Liver (tissue), 9 donors: Measurements from ENCODE around the gene CSNK1G3. TPM values are rescaled to one million over a fixed set of nuclear protein-coding genes. Genes with fewer than 3 reads are reported as not detected.
A peak's percentile ranks its signal among the peaks of the same experiment; 100 is the strongest.
"Not testable (repeated sequence)": the region's sequence is repeated elsewhere in the genome, so short reads cannot be mapped to it uniquely, and the experiment has no call there.

Experiments
- DNase-seq: peaks from one replicate; pipeline ENCODE4 v3.0.0-alpha.2; 2017; ENCODE audit warnings: low spot score
- H3K27ac ChIP-seq, 2 donors: one replicate each; pipeline ENCODE4 v1.7.0; 2013; ENCODE audit warnings: inconsistent platforms in 2 of 2, low read length in 2 of 2, control low read depth in 1 of 2, low read depth in 1 of 2, mild to moderate bottlenecking in 1 of 2
- H3K27me3 ChIP-seq, 4 donors: one replicate each; pipeline versions ENCODE4 v1.6.1 to v1.7.0; 2013; ENCODE audit warnings: low read length in 3 of 4, inconsistent platforms in 1 of 4, mild to moderate bottlenecking in 1 of 4, moderate library complexity in 1 of 4; ENCODE audit not compliant: control insufficient read depth in 4 of 4, insufficient read depth in 4 of 4
- H3K36me3 ChIP-seq, 4 donors: one replicate each; pipeline versions ENCODE4 v1.6.1 to v1.7.0; 2013; ENCODE audit warnings: low read length in 3 of 4, mild to moderate bottlenecking in 3 of 4, low read depth in 1 of 4, moderate library complexity in 1 of 4; ENCODE audit not compliant: control insufficient read depth in 4 of 4, insufficient read depth in 3 of 4
- H3K4me1 ChIP-seq, 4 donors: one replicate each; pipeline versions ENCODE4 v1.6.1 to v1.7.0; 2013; ENCODE audit warnings: low read length in 3 of 4, mild to moderate bottlenecking in 3 of 4, moderate library complexity in 1 of 4; ENCODE audit not compliant: control insufficient read depth in 4 of 4, insufficient read depth in 4 of 4
- H3K4me3 ChIP-seq, 3 donors: one replicate each; pipeline versions ENCODE4 v1.6.1 to v1.7.0; 2013; ENCODE audit warnings: low read length in 3 of 3, control low read depth in 1 of 3, low read depth in 1 of 3, mild to moderate bottlenecking in 1 of 3
- H3K9ac ChIP-seq, 2 donors: one replicate each; pipeline ENCODE4 v1.7.0; 2013; ENCODE audit warnings: low read length in 2 of 2, mild to moderate bottlenecking in 2 of 2, moderate library complexity in 2 of 2, control low read depth in 1 of 2, low read depth in 1 of 2
- H3K9me3 ChIP-seq, 4 donors: one replicate each; pipeline versions ENCODE4 v1.6.1 to v1.7.0; 2013; ENCODE audit warnings: low read length in 3 of 4; ENCODE audit not compliant: control insufficient read depth in 4 of 4
- CTCF ChIP-seq: fragments of 150-350 bp; IDR thresholded peaks from 2 replicates; pipeline ENCODE4 v1.5.1; 2017; ENCODE audit warnings: improper control_type of control experiment, low read depth, low read length; ENCODE audit not compliant: missing input control
- EGR1 ChIP-seq, 2 donors: IDR thresholded peaks; 2 replicates each; pipeline ENCODE4 v1.6.1; 2016 to 2018; ENCODE audit warnings: antibody characterized with exemption in 2 of 2, low read depth in 2 of 2
- FOXA2 ChIP-seq: IDR thresholded peaks from 2 replicates; pipeline ENCODE4 v1.6.1; 2016; ENCODE audit warnings: antibody characterized with exemption
- HNF4G ChIP-seq: IDR thresholded peaks from 2 replicates; pipeline ENCODE4 v1.6.1; 2016; ENCODE audit warnings: antibody characterized with exemption
- JUND ChIP-seq, 2 donors: IDR thresholded peaks; 2 replicates each; pipeline ENCODE4 v1.6.1; 2016; ENCODE audit warnings: antibody characterized with exemption in 2 of 2
- MAX ChIP-seq: IDR thresholded peaks from 2 replicates; pipeline ENCODE4 v1.6.1; 2016; ENCODE audit warnings: antibody characterized with exemption
- NR2F2 ChIP-seq: IDR thresholded peaks from 2 replicates; pipeline ENCODE4 v1.6.1; 2016; ENCODE audit warnings: antibody characterized with exemption
- RXRA ChIP-seq, 2 donors: IDR thresholded peaks; 2 replicates each; pipeline ENCODE4 v1.6.1; 2017 to 2018; ENCODE audit warnings: antibody characterized with exemption in 2 of 2, mild to moderate bottlenecking in 1 of 2
- SP1 ChIP-seq: IDR thresholded peaks from 2 replicates; pipeline ENCODE4 v1.6.1; 2018; ENCODE audit warnings: antibody characterized with exemption, mild to moderate bottlenecking
- TAF1 ChIP-seq: conservative IDR thresholded peaks from 2 replicates; pipeline ENCODE4 v1.6.1; 2016; ENCODE audit warnings: antibody characterized with exemption, mild to moderate bottlenecking
- YY1 ChIP-seq: IDR thresholded peaks from 2 replicates; pipeline ENCODE4 v1.6.1; 2016; ENCODE audit warnings: antibody characterized with exemption, mild to moderate bottlenecking
- ZBTB33 ChIP-seq: IDR thresholded peaks from 2 replicates; pipeline ENCODE4 v1.6.1; 2016; ENCODE audit warnings: antibody characterized with exemption
- WGBS: extraction: QIAGEN DNeasy Blood & Tissue Kit; methylation state at CpG from one replicate; pipeline ENCODE4 v1.1.7; 2013; 5-methylcytosine and 5-hydroxymethylcytosine counted together
- polyA plus RNA-seq, 2 donors: library from polyadenylated mRNA; stranded (reverse) in 1 of 2; unstranded in 1 of 2; fragments of 200-250 nt in 1 of 2; fragments of >200 nt in 1 of 2; fragmentation: Nextera tagmentation in 1 of 2; extraction: Ambion mirVana in 1 of 2; gene quantifications; one replicate each; pipeline versions ENCODE4 v1.2.1 to v1.2.3, GENCODE V29; 2013 to 2015
- total RNA-seq, 2 donors: library from RNA; depleted of rRNA; stranded (reverse); fragments of >200 nt; gene quantifications; one replicate each; pipeline ENCODE4 v1.2.3, GENCODE V29; 2014
- donor health status: healthy.
- donor health status: healthy.
- donor health status: healthy.
- donor health status: healthy.
- donor health status: healthy.

Gene CSNK1G3
- total and polyA plus RNA-seq, 4 donors = 6.8 to 28.9 (median 15.4) TPM

GRCh38 chr5:123486951-123487655 lies 24.9 kb upstream of the CSNK1G3 start:
- H3K4me1 ChIP-seq = peaks cover 0 to 24% (median 17%) of the 10 kb centered on the region in 4 donors
- 32% methylated on average over 7 of the region's 7 CpGs for WGBS
- DNase-seq = no peak
- peak overlapping the region in 1 of 2 donors; percentile 51 for H3K9ac ChIP-seq
- no peaks in the 10 kb centered on the region for H3K9me3 ChIP-seq
- H3K36me3 ChIP-seq = no peaks in the 10 kb centered on the region
- H3K27me3 ChIP-seq = no peaks in the 10 kb centered on the region
- H3K4me3 ChIP-seq = no peak overlapping the region
- peak overlapping the region; percentile 55 to 56 for H3K27ac ChIP-seq
- TF ChIP-seq RXRA (IDR thresholded peaks at IDR 0.05) = peak in 1 of 2 donors; percentile 30
- TF ChIP-seq FOXA2 = no peak
- peak; percentile 37 to 39 for TF ChIP-seq EGR1 (IDR thresholded peaks at IDR 0.05; ENCODE audit: low read depth in 2 of 2)

- no peaks in the 10 kb centered on the region for H3K9me3 ChIP-seq
- H3K4me3 ChIP-seq = no peak overlapping the region
- H3K36me3 ChIP-seq = no peaks in the 10 kb centered on the region
- H3K27me3 ChIP-seq = no peaks in the 10 kb centered on the region
- H3K9ac ChIP-seq = no peak overlapping the region
- H3K4me1 ChIP-seq = peaks cover 0 to 6% (median 1%) of the 10 kb centered on the region in 4 donors
- DNase-seq = no peak
- H3K27ac ChIP-seq = no peak overlapping the region
- 87% methylated on average over 5 of the region's 5 CpGs for WGBS
- TF ChIP-seq HNF4G = no peak
- no peak for TF ChIP-seq ZBTB33
- no peak for TF ChIP-seq FOXA2
- no peak for TF ChIP-seq JUND (IDR thresholded peaks at IDR 0.05)
- no peak for TF ChIP-seq YY1
- no peak for TF ChIP-seq MAX
- no peak for TF ChIP-seq TAF1
- TF ChIP-seq SP1 = no peak
- TF ChIP-seq EGR1 (IDR thresholded peaks at IDR 0.05; ENCODE audit: low read depth in 2 of 2) = no peak
- no peak for TF ChIP-seq NR2F2
Observed at GRCh38 chr5:123490974-123491373, 21.0 kb upstream of the CSNK1G3 start.

GRCh38 chr5:123495211-123495610 lies 16.8 kb upstream of the CSNK1G3 start:
- 97% methylated on average over 2 of the region's 2 CpGs for WGBS
- not testable (repeated sequence) for H3K4me1 ChIP-seq, H3K9me3 ChIP-seq, H3K4me3 ChIP-seq, DNase-seq, H3K27me3 ChIP-seq, H3K9ac ChIP-seq, H3K27ac ChIP-seq, H3K36me3 ChIP-seq

- DNase-seq = no peak
- Histone ChIP-seq H3K4me1 (peaks cover 0 to 2% (median 1%) of the 10 kb centered on the region in 4 donors), H3K27me3 (no peaks in the 10 kb centered on the region), H3K9ac (no peak overlapping the region), H3K9me3 (no peaks in the 10 kb centered on the region), H3K4me3 (no peak overlapping the region), H3K27ac (no peak overlapping the region), H3K36me3 (no peaks in the 10 kb centered on the region)
- WGBS = 69% methylated on average over 3 of the region's 3 CpGs
- TF ChIP-seq NR2F2 (no peak), TAF1 (no peak), FOXA2 (no peak), CTCF (no peak), JUND (IDR thresholded peaks at IDR 0.05) (no peak), SP1 (no peak), ZBTB33 (no peak)
Observed at GRCh38 chr5:123496892-123497291, 15.1 kb upstream of the CSNK1G3 start.
